Activated naive CD8-positive, alpha-beta T cell treated with anti-CD3 and anti-CD28 coated beads, Interleukin-2, amount 10 ng/mL, durations not matched to agents 7 days and 5 days (primary cell): ENCODE measurements around the gene CCDC9B. TPM values are rescaled to one million over a fixed set of nuclear protein-coding genes. Genes with fewer than 3 reads are reported as not detected.

Experiments used
- ATAC-seq: fragments of 150-1000 bp; cut with Tn5 transposase; one replicate; pipeline ENCODE4 v1.10.0; 2021; ENCODE audit warnings: low read depth, moderate library complexity
- POLR2A ChIA-PET: fragments of 350-600 bp; sonication (Branson Sonifier 250); formaldehyde crosslinking; loops from one replicate; lab custom pipeline; 2021; ENCODE audit warnings: antibody characterized with exemption; lab: Charles Lee
- DNase-seq: peaks from one replicate; pipeline ENCODE4 v3.0.0; 2021
- H3K27ac Mint-ChIP-seq: one replicate; pipeline ENCODE4 v1.8.0; 2022; ENCODE audit warnings: mild to moderate bottlenecking, mixed read lengths
- H3K27me3 Mint-ChIP-seq: one replicate; pipeline ENCODE4 v1.8.0; 2022; ENCODE audit warnings: mild to moderate bottlenecking, moderate library complexity, mixed read lengths
- H3K36me3 Mint-ChIP-seq: one replicate; pipeline ENCODE4 v1.8.0; 2021; ENCODE audit warnings: mild to moderate bottlenecking, mixed read lengths
- H3K4me1 Mint-ChIP-seq: one replicate; pipeline ENCODE4 v1.8.0; 2021; ENCODE audit warnings: mixed read lengths
- H3K4me3 Mint-ChIP-seq: one replicate; pipeline ENCODE4 v1.8.0; 2022; ENCODE audit warnings: mild to moderate bottlenecking, moderate library complexity, mixed read lengths
- H3K9me3 Mint-ChIP-seq: one replicate; pipeline ENCODE4 v1.8.0; 2021; ENCODE audit warnings: mixed read lengths
- total RNA-seq, 2 experiments: library from RNA; stranded (reverse); gene quantifications; one replicate each; pipeline ENCODE4 v1.2.3, GENCODE V29; 2021

The CCDC9B gene
- total RNA-seq, 2 experiments from 2014 or later, result 2.3 to 2.6 TPM

DNA sequence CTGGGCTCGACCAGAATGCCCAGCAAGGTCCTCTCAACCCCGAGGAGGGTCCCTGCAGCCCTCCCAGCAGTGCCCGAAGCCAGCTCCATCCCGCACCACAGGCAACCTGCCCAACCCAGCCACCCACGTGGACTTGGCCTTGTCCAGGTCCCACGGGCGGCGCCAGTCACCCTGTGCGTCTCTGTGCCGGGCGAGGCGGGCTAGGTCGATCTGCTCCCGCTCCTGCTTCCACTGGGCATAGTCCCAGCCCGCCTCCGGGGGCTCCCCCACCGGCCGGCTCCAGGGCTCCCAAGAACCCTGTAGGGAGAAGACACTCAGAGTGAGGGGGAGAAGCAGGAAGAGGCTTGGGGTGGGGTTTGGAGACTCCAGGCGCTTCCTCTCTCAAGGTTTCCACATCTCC lies 3.1 kb downstream of the CCDC9B start:
- Mint-ChIP-seq H3K4me3 (no peak overlapping the region), H3K9me3 (no peaks in the 10 kb centered on the region), H3K4me1 (peaks cover 16% of the 10 kb centered on the region), H3K27ac (no peak overlapping the region), H3K36me3 (no peaks in the 10 kb centered on the region), H3K27me3 (no peaks in the 10 kb centered on the region)
- DNase-seq (no peak), ATAC-seq (no peak)
- POLR2A ChIA-PET, result interaction anchor here (0.7 to 1.8 kb wide), 5 partner anchors 13 to 78 kb away, joined by 3 to 6 read pairs (median 4); partner anchors contain the start of gene PLCB2

DNA sequence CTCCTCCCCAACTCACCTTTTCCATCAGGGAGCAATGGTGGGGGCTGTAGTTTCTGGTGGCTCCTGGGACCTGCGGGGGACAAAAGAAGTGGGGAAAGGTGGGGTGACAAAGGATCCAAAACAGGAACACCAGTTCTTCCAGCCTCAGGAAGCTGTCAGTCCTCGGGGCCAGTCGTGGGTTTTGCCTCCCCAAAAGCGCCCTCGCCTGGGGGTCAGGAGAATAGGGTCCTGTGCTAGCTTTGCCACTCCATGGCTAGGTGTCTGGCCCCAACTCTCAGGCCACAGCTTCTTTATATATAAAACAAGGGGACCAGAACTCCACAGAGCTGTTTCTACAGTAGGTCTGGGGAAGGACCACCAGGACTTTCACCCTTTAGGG lies 4.0 kb downstream of the CCDC9B start:
- DNase-seq, result peak; percentile 35

DNA sequence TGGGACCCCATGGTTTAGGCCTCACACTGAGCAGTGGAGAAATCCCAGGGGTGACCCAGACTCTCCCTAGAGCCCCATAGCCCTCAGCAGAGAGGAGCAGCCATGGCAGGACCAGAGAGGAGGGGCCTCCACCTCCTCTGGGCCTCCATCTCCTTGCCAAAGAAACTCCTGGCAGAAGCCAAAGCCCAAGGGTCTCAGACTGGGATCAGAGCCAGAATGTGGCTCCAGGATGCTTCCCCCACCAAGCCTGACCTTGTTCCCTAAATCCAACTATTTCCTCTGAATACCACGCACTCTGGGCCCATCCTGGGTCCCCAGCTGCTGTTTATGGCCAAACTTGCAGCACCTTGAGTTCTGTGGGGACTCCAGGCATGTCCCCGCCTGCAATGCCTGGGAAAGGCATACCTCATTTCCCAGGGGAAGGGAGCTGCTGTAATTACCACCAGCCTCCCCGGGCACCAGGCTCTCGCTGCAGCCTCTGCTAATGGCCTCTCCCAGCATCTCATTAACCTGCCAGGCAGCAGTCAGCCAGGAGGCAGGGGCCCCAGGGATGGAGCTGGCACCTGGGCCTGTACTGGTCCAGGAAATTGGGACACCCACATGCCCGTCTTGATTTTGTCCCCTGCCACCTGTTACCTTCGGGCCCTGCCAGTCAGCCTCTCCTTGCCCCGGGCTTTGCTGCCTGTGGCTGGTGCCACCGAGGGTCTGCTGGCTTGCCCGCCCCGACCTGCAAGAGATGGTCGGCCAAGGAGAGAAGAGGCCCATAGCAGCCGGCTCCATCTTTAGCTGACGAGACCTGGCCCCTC lies 4.6 kb downstream of the CCDC9B start:
- Mint-ChIP-seq H3K9me3 (no peaks in the 10 kb centered on the region), H3K27ac (no peak overlapping the region), H3K4me1 (peaks cover 19% of the 10 kb centered on the region), H3K36me3 (no peaks in the 10 kb centered on the region), H3K27me3 (no peaks in the 10 kb centered on the region), H3K4me3 (no peak overlapping the region)
- POLR2A ChIA-PET, result interaction anchor here (1.1 to 2.1 kb wide), 4 partner anchors 9 to 28 kb away, joined by 3 to 8 read pairs (median 5); partner anchors contain the start of gene PLCB2
- no peak for DNase-seq
- ATAC-seq, result no peak

More for the DNA sequence above, 4.0 kb downstream of the CCDC9B start:
- H3K27ac Mint-ChIP-seq, result no peak overlapping the region
- no peak for ATAC-seq
- no peaks in the 10 kb centered on the region for H3K9me3 Mint-ChIP-seq
- H3K36me3 Mint-ChIP-seq, result no peaks in the 10 kb centered on the region
- H3K4me1 Mint-ChIP-seq, result peaks cover 19% of the 10 kb centered on the region
- POLR2A ChIA-PET, result interaction anchor here (1.5 to 2.1 kb wide), 3 partner anchors 11 to 29 kb away, joined by 4 to 8 read pairs (median 6); partner anchors contain the start of gene PLCB2
- no peaks in the 10 kb centered on the region for H3K27me3 Mint-ChIP-seq
- H3K4me3 Mint-ChIP-seq, result no peak overlapping the region

DNA sequence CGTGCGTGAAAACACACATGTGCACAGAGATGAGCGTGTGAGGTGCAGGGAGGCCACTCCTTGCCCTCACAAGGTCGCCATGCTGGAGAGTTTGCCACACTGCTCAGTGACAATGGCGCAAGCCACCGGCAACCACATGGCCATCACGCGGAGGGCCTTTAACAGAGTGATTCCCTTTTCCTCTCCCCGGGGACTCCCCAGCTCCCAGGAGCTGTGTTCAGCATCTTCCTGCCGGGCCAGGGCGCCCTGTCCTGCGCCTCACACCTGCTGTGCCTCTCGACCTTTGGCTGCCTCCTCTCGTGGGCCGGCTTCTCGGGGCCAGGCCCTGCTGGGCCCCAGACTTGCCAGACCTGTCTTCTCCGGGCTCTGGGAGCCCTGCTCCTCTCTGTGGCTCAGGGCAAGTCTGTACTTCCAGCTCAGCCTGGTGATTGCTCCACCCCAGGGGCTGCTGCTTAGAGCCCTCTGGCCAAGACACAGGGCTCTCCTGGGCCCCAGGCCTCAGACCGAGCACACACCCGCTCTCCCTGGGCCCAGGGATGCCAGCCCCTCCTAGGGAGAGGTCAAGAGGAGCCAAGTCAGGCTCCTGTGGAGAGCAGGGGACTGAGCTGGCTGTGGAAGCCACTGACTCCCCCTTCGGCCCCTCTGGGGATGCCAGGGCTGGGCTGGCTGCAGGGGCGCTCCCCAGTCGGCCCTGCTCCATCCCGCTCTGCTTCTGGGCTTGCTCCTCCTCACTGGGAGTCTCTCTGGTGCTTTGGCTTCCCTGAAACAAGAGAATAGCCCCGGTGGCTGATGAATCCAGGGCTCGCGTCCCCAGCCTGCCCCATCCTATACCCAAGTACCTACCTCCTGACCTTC lies 5.6 kb downstream of the CCDC9B start:
- Mint-ChIP-seq H3K4me1 (peaks cover 19% of the 10 kb centered on the region), H3K27ac (peak overlapping the region; percentile 42), H3K27me3 (no peaks in the 10 kb centered on the region), H3K9me3 (no peaks in the 10 kb centered on the region), H3K4me3 (no peak overlapping the region), H3K36me3 (no peaks in the 10 kb centered on the region)
- DNase-seq, result no peak
- no peak for ATAC-seq
- POLR2A ChIA-PET, result interaction anchor here (0.6 to 2.1 kb wide), 5 partner anchors 8 to 64 kb away, joined by 3 to 8 read pairs (median 4); partner anchors contain the start of gene PLCB2

DNA sequence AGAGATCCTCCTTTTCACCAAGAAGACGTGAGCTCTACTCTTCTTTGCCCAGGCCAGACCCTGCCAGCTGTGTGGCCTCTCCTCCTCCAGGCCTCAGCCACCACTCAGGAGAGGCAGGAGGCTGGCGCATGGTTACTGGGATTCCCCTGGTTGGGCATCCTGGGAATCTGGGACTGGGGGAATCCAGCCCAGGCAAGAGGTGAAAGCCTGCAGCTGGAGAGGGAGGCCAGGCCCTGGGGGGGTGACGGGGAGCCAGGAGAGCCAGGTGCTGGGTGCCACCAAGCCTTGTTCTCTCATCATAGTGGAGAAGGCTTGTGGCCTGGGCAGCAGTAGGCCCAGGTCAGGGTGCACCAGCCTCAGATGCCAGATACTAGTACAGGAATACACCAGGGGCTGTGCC lies 6.2 kb downstream of the CCDC9B start:
- Mint-ChIP-seq H3K36me3 (no peaks in the 10 kb centered on the region), H3K4me1 (peaks cover 19% of the 10 kb centered on the region), H3K27ac (peak overlapping the region; percentile 57), H3K4me3 (peak overlapping the region; percentile 55), H3K9me3 (no peaks in the 10 kb centered on the region), H3K27me3 (no peaks in the 10 kb centered on the region)
- no peak for DNase-seq
- ATAC-seq, result no peak
- POLR2A ChIA-PET, result interaction anchor here (1.1 to 1.7 kb wide), 4 partner anchors 8 to 26 kb away, joined by 3 to 5 read pairs (median 4); partner anchors contain the start of gene PLCB2

DNA sequence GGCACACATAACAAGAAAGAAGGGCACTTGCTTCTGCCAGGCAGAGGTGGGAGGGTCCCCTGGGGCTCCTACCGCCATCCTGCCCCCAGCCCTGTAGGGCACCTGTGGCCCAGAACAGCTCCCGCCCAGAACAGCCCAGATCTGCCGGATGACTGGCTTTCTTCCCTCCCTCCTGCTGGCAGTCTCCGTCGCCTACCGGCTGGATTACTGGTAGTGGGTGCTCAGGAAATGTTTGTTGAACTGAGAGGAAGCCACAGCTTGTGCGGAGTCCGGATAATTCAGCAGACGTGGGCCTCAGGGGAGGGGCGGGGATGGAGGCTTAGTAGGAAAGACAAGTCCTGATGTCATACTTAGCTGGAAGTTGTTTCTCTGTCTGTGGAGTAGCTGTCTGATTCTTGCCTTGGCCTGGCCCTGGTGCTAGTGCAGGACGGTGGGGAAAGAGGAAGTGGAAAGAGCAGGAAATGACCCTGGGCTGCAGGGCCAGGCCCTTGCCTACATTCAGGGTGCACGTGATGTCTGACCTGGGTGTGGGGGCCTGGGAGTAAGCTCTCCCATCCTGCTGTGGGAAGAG lies 6.7 kb downstream of the CCDC9B start:
- Mint-ChIP-seq H3K36me3 (no peaks in the 10 kb centered on the region), H3K4me1 (peaks cover 19% of the 10 kb centered on the region), H3K27ac (peak overlapping the region; percentile 57), H3K4me3 (peak overlapping the region; percentile 55), H3K27me3 (no peaks in the 10 kb centered on the region), H3K9me3 (no peaks in the 10 kb centered on the region)
- ATAC-seq (peak; percentile 32), DNase-seq (peak; percentile 41)
- POLR2A ChIA-PET, result interaction anchor here (1.1 to 1.7 kb wide), 3 partner anchors 9 to 26 kb away, joined by 3 to 5 read pairs (median 4); partner anchors contain the start of gene PLCB2

DNA sequence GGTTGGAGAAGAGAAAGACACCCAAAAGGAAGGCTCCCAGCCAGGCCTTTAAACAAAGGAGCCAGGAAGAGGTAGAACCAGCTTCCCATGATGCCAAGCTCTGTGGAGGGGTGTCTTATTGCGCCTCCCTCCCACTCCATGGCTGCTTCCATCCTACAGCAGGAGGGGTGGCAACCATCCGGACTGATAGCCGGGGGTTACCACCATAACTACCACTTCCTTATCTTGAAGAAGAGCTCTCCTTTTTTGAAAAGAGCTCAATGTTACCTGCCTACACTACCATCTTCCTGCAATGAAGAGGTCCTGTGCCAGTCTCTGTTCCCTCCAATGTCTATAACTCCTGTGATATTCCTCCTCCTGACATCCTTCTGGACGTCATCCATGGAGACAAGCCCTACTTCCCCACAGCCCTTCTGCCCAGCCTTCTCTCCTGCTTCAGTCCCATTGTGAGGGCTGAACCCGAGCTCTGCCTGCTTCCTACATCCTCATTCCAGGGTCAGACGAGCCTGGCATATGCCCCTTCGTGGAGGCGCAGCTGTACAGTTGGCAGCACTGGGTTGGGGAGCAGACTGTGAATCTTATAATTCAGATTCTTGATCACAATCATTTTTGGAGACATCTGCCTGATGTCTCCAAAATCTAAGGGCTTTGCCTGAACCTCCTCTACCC lies 8.5 kb downstream of the CCDC9B start:
- ATAC-seq, result no peak
- peaks cover 21% of the 10 kb centered on the region for H3K4me1 Mint-ChIP-seq
- H3K36me3 Mint-ChIP-seq, result no peaks in the 10 kb centered on the region
- DNase-seq, result no peak
- no peaks in the 10 kb centered on the region for H3K27me3 Mint-ChIP-seq
- H3K9me3 Mint-ChIP-seq, result no peaks in the 10 kb centered on the region
- H3K4me3 Mint-ChIP-seq, result no peak overlapping the region
- no peak overlapping the region for H3K27ac Mint-ChIP-seq
- POLR2A ChIA-PET, result interaction anchor here (0.6 kb wide), 1 partner anchor 77 kb away, joined by 3 read pairs; no protein-coding TSS in a partner anchor

DNA sequence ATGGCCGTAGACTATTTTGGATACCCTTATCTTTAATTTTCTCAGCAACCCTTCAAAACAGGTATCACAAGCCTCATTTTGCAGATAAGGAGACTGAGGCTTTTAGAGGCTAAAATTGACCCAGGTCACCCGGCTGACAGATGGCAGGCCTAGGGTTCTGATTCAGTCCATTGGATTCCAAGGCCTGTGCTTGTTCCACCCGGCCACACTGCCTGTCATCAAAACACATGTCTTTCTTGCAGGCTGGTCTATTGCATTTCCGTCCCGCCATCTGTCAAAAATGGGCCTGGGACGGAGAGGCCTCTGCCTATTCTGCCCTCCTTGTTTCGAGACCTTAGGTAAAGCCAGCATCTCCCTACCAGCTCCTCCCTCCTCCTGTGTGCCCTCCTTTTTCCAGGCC lies 9.1 kb downstream of the CCDC9B start:
- Mint-ChIP-seq H3K4me1 (peaks cover 22% of the 10 kb centered on the region), H3K4me3 (no peak overlapping the region), H3K36me3 (peaks cover 1% of the 10 kb centered on the region), H3K27ac (no peak overlapping the region), H3K27me3 (no peaks in the 10 kb centered on the region), H3K9me3 (no peaks in the 10 kb centered on the region)
- ATAC-seq (no peak), DNase-seq (no peak)
- POLR2A ChIA-PET, result no interaction called here

DNA sequence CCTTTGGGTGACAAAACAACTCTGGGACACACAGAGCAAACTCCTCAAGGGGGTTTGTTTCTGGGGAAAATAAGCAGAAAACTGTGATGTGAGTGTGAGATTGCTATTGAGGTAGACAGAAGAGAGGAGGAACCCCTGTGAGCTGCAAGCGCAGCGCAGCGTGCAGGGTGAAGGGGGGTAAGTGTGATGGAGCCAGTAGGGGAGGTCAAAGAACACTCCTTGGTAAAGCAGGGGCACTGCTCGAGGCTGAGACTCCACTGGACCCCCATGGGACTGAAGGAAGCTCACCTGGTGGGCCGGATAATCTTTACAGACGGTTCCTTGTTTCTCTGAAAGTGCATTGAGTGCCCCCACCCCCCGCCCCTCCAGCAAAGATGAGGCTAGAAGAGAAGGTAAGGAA lies 9.7 kb downstream of the CCDC9B start:
- Mint-ChIP-seq H3K36me3 (peaks cover 3% of the 10 kb centered on the region), H3K4me3 (no peak overlapping the region), H3K4me1 (peaks cover 23% of the 10 kb centered on the region), H3K9me3 (no peaks in the 10 kb centered on the region), H3K27me3 (no peaks in the 10 kb centered on the region), H3K27ac (no peak overlapping the region)
- DNase-seq (no peak), ATAC-seq (no peak)
- POLR2A ChIA-PET, result no interaction called here

DNA sequence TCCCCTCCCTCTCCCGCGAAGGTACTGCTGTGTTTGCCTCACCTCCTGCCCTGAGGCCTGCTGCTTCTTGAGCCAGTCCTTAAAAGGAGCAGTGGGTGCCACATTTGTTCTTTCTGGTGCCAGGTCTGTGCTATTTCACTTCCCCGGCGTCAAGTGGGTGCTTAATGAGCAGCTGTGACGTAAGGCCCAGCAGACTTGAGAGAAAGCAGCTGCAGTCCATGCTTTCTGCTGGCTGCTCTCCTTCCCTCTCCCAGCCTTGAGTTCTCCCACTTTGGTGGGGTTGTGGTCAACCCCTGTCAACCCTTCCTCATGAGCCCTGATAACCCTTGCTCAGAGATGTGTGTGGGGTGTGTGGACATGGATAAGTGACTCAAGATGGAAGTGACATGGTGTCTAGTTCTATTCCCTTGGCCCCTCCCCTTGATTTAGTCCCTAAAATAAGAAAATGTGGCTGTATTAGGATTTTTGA lies 10.3 kb downstream of the CCDC9B start:
- no peak overlapping the region for H3K27ac Mint-ChIP-seq
- no peak overlapping the region for H3K4me3 Mint-ChIP-seq
- no peaks in the 10 kb centered on the region for H3K27me3 Mint-ChIP-seq
- ATAC-seq, result no peak
- no peaks in the 10 kb centered on the region for H3K9me3 Mint-ChIP-seq
- no peak for DNase-seq
- POLR2A ChIA-PET, result no interaction called here
- peaks cover 28% of the 10 kb centered on the region for H3K4me1 Mint-ChIP-seq
- H3K36me3 Mint-ChIP-seq, result peaks cover 7% of the 10 kb centered on the region

DNA sequence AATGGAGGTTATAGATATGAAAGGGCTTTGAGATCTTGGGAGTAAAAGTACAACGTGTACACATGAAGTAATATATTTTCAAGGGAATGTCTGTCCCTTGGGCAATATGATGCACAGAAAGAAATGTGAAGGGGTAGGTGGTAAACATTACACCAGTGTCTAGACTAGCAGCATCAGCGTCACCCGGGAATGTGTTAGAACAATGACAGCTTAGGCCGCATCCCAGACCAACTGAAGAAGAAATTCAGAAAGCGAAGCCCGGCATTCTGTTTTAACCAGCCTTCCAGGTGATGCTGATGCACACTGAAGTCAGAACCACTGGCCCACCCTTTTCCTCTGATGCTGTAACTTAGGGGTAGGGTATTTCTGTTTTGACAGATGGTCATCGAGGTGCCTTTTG lies 10.9 kb downstream of the CCDC9B start:
- no peaks in the 10 kb centered on the region for H3K9me3 Mint-ChIP-seq
- DNase-seq, result no peak
- H3K36me3 Mint-ChIP-seq, result peaks cover 7% of the 10 kb centered on the region
- H3K27me3 Mint-ChIP-seq, result peaks cover 4% of the 10 kb centered on the region
- peaks cover 33% of the 10 kb centered on the region for H3K4me1 Mint-ChIP-seq
- no peak overlapping the region for H3K4me3 Mint-ChIP-seq
- H3K27ac Mint-ChIP-seq, result no peak overlapping the region
- POLR2A ChIA-PET, result no interaction called here
- no peak for ATAC-seq

DNA sequence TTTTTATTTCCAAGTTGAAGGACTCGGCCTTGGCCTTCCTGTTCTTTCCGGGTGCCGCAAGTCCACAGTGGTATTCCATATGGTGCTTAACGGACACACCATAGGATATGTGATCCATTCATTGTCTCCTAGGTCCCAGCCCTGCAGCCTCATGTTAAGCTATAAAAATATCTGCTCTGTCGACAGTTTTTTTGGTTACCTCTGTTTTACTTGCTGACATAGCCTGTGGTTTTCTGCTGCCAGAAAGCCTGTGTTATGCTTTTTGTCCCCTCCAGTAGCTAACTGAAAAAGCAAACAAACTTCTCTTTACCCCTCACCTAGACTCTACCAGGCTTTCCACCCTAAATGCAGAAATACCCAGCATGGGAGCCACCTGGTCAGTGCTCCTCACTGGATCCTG lies 12.0 kb downstream of the CCDC9B start:
- Mint-ChIP-seq H3K27ac (no peak overlapping the region), H3K4me1 (peaks cover 26% of the 10 kb centered on the region), H3K4me3 (no peak overlapping the region), H3K27me3 (peaks cover 4% of the 10 kb centered on the region), H3K9me3 (no peaks in the 10 kb centered on the region), H3K36me3 (peaks cover 7% of the 10 kb centered on the region)
- POLR2A ChIA-PET, result interaction anchor here (0.8 to 1.1 kb wide), 3 partner anchors 9 to 78 kb away, joined by 3 read pairs; no protein-coding TSS in a partner anchor
- no peak for ATAC-seq
- DNase-seq, result no peak
